NCI-H446 treated with DMSO at 0.1 percent for 48 hours (cell line): Measurements from ENCODE around the gene MBD5.

ENCODE experiments used
- DNase-seq: peaks from one replicate; lab custom pipeline; 2025; lab: John Stamatoyannopoulos, UW

The MBD5 gene

GRCh38 chr2:148124271-148124670 lies 103.4 kb downstream of the MBD5 start:
- no peak for DNase-seq

GRCh38 chr2:148130581-148130980 lies 109.7 kb downstream of the MBD5 start:
- no peak for DNase-seq

- DNase-seq, result no peak
Observed at GRCh38 chr2:148132412-148132811, 111.5 kb downstream of the MBD5 start.

GRCh38 chr2:148135705-148136104 lies 114.8 kb downstream of the MBD5 start:
- DNase-seq, result no peak

- DNase-seq, result no peak
Observed at GRCh38 chr2:148136441-148136840, 115.5 kb downstream of the MBD5 start.

- DNase-seq, result no peak
Observed at GRCh38 chr2:148161909-148162435, 141.1 kb downstream of the MBD5 start.

GRCh38 chr2:148162871-148163270 lies 142.0 kb downstream of the MBD5 start:
- no peak for DNase-seq

GRCh38 chr2:148165975-148166374 lies 145.1 kb downstream of the MBD5 start:
- DNase-seq, result no peak

- no peak for DNase-seq
Observed at GRCh38 chr2:148167241-148167766, 146.4 kb downstream of the MBD5 start.

- no peak for DNase-seq
Observed at GRCh38 chr2:148167855-148168254, 147.0 kb downstream of the MBD5 start.

- DNase-seq, result no peak
Observed at GRCh38 chr2:148172131-148172753, 151.4 kb downstream of the MBD5 start.

GRCh38 chr2:148173168-148173567 lies 152.3 kb downstream of the MBD5 start:
- DNase-seq, result no peak

- no peak for DNase-seq
Observed at GRCh38 chr2:148177559-148177958, 156.7 kb downstream of the MBD5 start.

GRCh38 chr2:148179724-148180123 lies 158.8 kb downstream of the MBD5 start:
- DNase-seq, result no peak

GRCh38 chr2:148184976-148185375 lies 164.1 kb downstream of the MBD5 start:
- no peak for DNase-seq

- DNase-seq, result no peak
Observed at GRCh38 chr2:148194882-148195281, 174.0 kb downstream of the MBD5 start.

- peak; percentile 0 for DNase-seq
Observed at GRCh38 chr2:148201075-148202004, 180.4 kb downstream of the MBD5 start.

GRCh38 chr2:148202237-148202636 lies 181.3 kb downstream of the MBD5 start:
- DNase-seq, result no peak

- DNase-seq, result no peak
Observed at GRCh38 chr2:148207111-148207510, 186.2 kb downstream of the MBD5 start.

GRCh38 chr2:148209603-148210002 lies 188.7 kb downstream of the MBD5 start:
- no peak for DNase-seq

- no peak for DNase-seq
Observed at GRCh38 chr2:148218326-148219075, 197.6 kb downstream of the MBD5 start.

GRCh38 chr2:148221166-148221565 lies 200.3 kb downstream of the MBD5 start:
- DNase-seq, result no peak
